Activated CD8-positive, alpha-beta memory T cell treated with anti-CD3 and anti-CD28 coated beads, Interleukin-2, amount 10 ng/mL, durations not matched to agents 7 days and 5 days (primary cell): ENCODE measurements around the gene PKP2. TPM values are rescaled to one million over a fixed set of nuclear protein-coding genes. Genes with fewer than 3 reads are reported as not detected.
"Not testable (repeated sequence)": the region's sequence is repeated elsewhere in the genome, so short reads cannot be mapped to it uniquely, and the experiment has no call there.

Experiments used
- ATAC-seq: fragments of 150-1000 bp; cut with Tn5 transposase; one replicate; pipeline ENCODE4 v1.10.0; 2021; ENCODE audit warnings: moderate library complexity
- CTCF ChIA-PET: fragments of 350-600 bp; sonication (Branson Sonifier 250); formaldehyde crosslinking; loops from one replicate; lab custom pipeline; 2021; ENCODE audit warnings: antibody characterized with exemption; lab: Charles Lee
- DNase-seq: peaks from one replicate; pipeline ENCODE4 v3.0.0-alpha.2; 2020
- H3K27ac Mint-ChIP-seq: one replicate; pipeline ENCODE4 v1.8.0; 2021; ENCODE audit warnings: mild to moderate bottlenecking, mixed read lengths
- H3K27me3 Mint-ChIP-seq: one replicate; pipeline ENCODE4 v1.8.0; 2021; ENCODE audit warnings: mixed read lengths
- H3K36me3 Mint-ChIP-seq: one replicate; pipeline ENCODE4 v1.8.0; 2021; ENCODE audit warnings: mild to moderate bottlenecking, mixed read lengths
- H3K4me1 Mint-ChIP-seq: one replicate; pipeline ENCODE4 v1.8.0; 2021; ENCODE audit warnings: mixed read lengths
- H3K4me3 Mint-ChIP-seq: one replicate; pipeline ENCODE4 v1.8.0; 2021; ENCODE audit warnings: mild to moderate bottlenecking, moderate library complexity, mixed read lengths
- H3K9me3 Mint-ChIP-seq: one replicate; pipeline ENCODE4 v1.8.0; 2022; ENCODE audit warnings: low read depth, mixed read lengths
- total RNA-seq, 2 experiments: library from RNA; stranded (reverse); gene quantifications; one replicate each; pipeline ENCODE4 v1.2.3, GENCODE V29; 2021

Gene PKP2
- total RNA-seq, 2 experiments from 2014 or later = not detected

DNA sequence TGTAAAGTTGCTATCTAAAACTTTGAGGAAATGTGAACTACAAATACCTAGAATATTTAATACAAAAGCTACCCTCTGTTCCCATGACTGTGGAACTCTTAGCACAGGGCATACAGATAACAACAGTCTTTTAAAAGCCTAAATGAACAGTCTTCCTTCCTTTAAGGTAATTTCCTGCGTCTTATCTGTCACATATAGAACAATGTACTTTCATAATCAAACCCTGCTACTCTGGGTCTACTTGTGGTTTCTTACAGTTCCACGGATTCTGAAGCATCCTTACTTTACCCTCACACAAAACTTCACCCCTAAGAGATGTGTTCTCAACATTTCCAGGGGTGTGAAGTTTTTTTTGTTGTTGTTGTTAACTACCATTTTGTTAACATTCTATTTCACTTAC lies 5.1 kb downstream of the PKP2 start:
- H3K4me3 Mint-ChIP-seq = no peak overlapping the region
- no peaks in the 10 kb centered on the region for H3K9me3 Mint-ChIP-seq
- peaks cover 8% of the 10 kb centered on the region for H3K4me1 Mint-ChIP-seq
- ATAC-seq = no peak
- no peak for DNase-seq
- peaks cover 33% of the 10 kb centered on the region for H3K27me3 Mint-ChIP-seq
- H3K27ac Mint-ChIP-seq = no peak overlapping the region
- H3K36me3 Mint-ChIP-seq = no peaks in the 10 kb centered on the region
- CTCF ChIA-PET = no interaction called here

DNA sequence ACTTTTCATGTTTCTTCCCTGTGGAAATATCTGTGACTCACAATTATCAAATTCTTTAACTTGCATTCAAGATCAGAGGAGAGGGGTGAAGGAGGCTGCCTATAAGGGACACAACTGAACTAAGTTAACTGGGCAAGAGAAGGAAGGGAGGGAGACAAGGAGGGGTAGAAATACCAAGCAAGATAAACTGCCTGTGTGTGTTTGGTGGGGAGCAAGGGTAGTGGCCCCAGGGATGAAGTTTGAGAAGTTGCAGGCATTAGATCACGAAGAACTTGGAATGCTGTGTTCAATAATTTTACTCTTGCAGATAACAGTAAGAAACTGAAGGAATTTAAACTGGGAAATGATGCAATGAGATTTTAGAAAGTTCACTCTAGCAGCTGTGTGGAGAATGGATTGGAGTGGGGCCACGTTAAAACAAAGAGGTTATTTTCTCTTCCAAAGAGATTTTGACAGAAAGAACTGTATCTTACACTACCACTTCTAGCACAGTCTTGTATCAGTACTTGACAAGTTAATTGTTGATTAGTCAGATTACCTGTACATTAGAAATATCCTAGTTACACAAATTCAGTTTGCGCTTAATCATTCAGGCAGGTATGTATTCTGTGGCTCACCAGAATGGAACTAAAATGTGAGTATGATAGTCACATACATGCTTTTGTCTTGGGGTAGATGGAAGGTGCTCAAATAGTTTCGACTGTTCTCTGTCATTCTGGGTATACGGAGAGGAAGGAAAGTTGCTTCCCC lies 7.4 kb downstream of the PKP2 start:
- DNase-seq = no peak
- no peaks in the 10 kb centered on the region for H3K9me3 Mint-ChIP-seq
- CTCF ChIA-PET = no interaction called here
- H3K36me3 Mint-ChIP-seq = no peaks in the 10 kb centered on the region
- H3K4me1 Mint-ChIP-seq = no peaks in the 10 kb centered on the region
- no peak overlapping the region for H3K4me3 Mint-ChIP-seq
- no peak overlapping the region for H3K27ac Mint-ChIP-seq
- H3K27me3 Mint-ChIP-seq = peaks cover 15% of the 10 kb centered on the region
- no peak for ATAC-seq

DNA sequence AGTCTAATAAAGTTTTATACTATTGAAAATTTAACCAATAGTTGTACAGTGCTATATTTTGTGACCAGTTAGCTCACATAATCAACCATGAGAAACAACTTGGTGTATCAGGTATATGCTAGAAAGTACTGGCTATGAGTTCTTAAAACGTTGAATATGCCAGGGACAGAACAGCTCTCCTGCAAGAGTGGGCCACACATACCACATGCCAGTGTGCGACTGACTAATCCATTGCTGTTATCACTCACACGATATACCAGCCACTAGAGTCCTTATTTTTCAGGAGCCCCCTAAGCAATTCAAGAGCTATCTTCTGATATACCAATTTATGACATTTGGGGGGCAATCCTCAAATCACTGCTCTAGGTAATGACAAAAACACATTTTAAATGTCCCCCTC lies 9.5 kb downstream of the PKP2 start:
- Mint-ChIP-seq H3K27ac (no peak overlapping the region), H3K27me3 (peaks cover 6% of the 10 kb centered on the region), H3K4me1 (no peaks in the 10 kb centered on the region), H3K9me3 (no peaks in the 10 kb centered on the region), H3K4me3 (no peak overlapping the region), H3K36me3 (no peaks in the 10 kb centered on the region)
- ATAC-seq (no peak), DNase-seq (no peak)
- CTCF ChIA-PET = no interaction called here

DNA sequence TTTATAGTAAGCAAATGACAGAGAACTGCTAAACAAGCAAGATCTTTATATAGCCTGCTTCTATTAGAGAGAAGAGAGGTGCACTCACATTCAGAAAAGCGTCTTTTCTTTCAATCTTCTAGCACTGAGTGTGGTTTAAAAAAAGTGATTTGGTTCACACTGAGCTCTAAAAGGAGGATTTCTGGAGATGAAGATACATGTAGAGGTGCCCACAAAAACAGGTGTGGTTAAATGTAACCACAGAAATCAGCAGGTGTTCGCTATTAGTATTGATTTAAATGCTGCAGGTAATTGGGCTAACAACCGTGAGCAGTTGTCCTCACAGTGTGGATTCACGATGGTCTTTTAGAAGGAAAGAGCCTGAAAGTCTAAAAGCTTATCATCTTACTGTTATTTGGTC lies 10.7 kb downstream of the PKP2 start:
- H3K4me1 Mint-ChIP-seq = no peaks in the 10 kb centered on the region
- no peak overlapping the region for H3K27ac Mint-ChIP-seq
- H3K36me3 Mint-ChIP-seq = no peaks in the 10 kb centered on the region
- no peaks in the 10 kb centered on the region for H3K9me3 Mint-ChIP-seq
- DNase-seq = no peak
- CTCF ChIA-PET = no interaction called here
- H3K27me3 Mint-ChIP-seq = peaks cover 2% of the 10 kb centered on the region
- H3K4me3 Mint-ChIP-seq = no peak overlapping the region
- no peak for ATAC-seq

DNA sequence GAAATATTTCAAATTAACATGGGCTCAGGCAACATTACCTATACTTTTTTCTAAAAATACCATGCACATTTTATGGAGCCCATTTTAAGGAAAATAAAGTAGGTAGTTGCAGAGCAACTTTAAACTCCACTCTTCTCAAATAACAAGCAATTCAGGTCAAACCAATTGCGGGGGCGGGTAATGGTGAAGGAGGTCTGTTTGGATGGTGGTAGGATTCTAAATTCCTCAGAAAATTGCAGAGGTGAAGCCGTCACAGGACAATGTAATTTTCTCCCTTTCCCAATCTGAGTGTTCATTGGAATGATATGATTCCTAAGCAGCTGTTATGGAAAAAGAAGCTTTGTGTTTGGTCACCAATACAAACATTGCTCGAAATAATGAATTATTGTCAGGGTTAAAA lies 11.6 kb downstream of the PKP2 start:
- no peak for DNase-seq
- Mint-ChIP-seq H3K9me3 (no peaks in the 10 kb centered on the region), H3K27me3 (peaks cover 2% of the 10 kb centered on the region), H3K36me3 (no peaks in the 10 kb centered on the region), H3K4me1 (no peaks in the 10 kb centered on the region), H3K4me3 (no peak overlapping the region), H3K27ac (no peak overlapping the region)
- no peak for ATAC-seq
- CTCF ChIA-PET = no interaction called here

DNA sequence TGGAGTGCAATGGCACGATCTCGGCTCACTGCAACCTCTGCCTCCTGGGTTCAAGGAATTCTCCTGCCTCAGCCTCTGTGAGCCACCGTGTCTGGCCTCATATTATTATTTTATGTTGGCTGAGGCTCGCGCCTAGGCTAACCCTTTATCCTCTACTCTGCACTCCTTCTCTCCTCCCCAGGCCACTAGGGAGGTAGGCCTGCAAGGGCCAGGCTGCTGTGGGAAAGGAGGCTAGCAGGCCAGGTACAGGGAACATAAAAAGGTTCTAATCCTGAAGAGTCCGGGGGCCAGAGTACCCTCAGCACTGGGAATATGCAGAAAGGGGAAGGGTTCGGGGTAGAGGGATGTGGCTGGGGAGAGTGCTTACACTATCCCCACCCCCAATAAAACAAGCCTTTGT lies 14.9 kb downstream of the PKP2 start:
- Mint-ChIP-seq H3K36me3 (no peaks in the 10 kb centered on the region), H3K4me3 (no peak overlapping the region), H3K27ac (no peak overlapping the region), H3K27me3 (no peaks in the 10 kb centered on the region), H3K9me3 (no peaks in the 10 kb centered on the region), H3K4me1 (no peaks in the 10 kb centered on the region)
- ATAC-seq (no peak), DNase-seq (no peak)
- CTCF ChIA-PET = no interaction called here

DNA sequence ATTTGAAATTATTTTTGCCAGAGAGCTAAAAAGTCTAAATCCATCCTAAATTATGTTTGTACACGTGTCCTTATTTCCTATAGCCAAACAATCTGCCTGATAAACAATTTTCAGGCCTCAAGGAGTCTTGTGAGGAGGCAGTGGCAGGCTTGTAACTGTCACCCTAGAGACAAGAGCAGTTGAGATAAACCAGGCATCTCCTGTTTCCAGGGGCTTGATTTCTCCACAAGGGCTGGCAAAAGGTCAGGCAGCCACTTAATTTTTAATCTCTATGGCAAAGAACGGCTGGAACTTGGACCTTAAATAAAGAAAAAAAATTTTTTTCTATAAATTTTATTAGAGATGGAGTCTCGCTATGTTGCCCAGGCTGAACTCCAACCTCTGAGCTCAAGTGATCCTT lies 15.5 kb downstream of the PKP2 start:
- CTCF ChIA-PET = no interaction called here
- Mint-ChIP-seq H3K27me3 (no peaks in the 10 kb centered on the region), H3K4me3 (no peak overlapping the region), H3K4me1 (no peaks in the 10 kb centered on the region), H3K36me3 (no peaks in the 10 kb centered on the region), H3K27ac (no peak overlapping the region), H3K9me3 (no peaks in the 10 kb centered on the region)
- ATAC-seq = no peak
- no peak for DNase-seq

DNA sequence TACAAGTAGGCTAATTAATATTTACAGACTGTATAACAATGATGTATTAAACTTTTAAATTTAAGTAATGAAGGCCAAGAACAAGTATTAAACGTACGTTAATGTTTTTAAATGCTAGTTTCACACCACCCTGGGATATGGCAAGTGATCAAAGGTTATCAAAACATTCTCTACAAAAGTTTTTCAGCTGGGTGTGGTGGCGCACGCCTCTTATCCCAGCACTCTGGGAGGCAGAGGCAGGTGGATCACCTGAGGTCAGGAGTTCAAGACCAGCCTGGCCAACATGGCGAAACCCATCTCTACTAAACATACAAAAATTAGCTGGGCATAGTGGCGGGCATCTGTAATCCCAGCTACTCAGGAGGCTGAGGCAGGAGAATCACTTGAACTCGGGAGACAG lies 17.5 kb downstream of the PKP2 start:
- ATAC-seq, H3K36me3 Mint-ChIP-seq, DNase-seq, H3K9me3 Mint-ChIP-seq, H3K27me3 Mint-ChIP-seq, H3K4me3 Mint-ChIP-seq, CTCF ChIA-PET, H3K4me1 Mint-ChIP-seq, H3K27ac Mint-ChIP-seq: not testable (repeated sequence)

DNA sequence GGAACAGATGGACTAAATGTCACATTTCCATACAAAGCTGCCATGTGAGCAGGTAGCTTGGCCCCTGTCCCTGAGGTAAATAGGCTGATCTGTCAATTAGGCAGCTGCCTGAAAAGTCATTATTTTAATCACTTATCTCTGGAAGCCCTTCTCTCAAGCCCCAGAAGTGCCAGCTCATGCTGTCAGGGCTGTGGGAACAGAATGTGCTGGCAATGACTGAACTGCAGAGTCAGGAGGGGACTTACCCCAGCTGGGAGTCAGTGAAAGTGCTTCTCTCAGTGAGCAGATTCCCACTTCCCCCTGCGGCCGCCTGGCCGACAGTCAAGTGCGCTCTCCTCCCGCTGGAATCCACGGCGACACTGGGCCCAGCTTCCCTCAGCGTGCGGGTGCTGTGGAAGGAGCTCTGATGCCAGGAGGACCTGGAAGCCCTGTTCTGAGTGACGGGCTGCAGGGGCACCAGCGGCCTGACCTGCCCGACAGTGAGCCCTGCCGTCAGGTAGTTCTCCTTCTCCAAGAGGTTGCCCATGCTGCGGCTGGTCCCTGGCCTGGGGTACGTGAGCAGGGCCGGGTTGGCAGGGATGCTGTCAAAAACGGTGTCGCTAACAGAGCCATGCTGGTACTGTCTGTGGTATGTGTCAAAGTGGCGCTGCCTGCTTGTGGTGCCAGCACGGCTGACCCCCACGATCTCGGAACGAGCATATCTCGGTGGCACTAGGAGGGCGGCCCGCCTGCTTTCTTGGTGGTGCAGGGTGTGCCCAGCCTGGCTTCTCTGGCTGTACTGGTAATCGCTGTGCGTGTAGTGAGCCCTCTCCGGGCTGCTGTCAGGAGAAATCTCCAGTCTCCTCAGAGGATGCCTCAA lies 18.7 kb downstream of the PKP2 start:
- Mint-ChIP-seq H3K4me1 (no peaks in the 10 kb centered on the region), H3K36me3 (no peaks in the 10 kb centered on the region), H3K9me3 (no peaks in the 10 kb centered on the region), H3K4me3 (no peak overlapping the region), H3K27me3 (no peaks in the 10 kb centered on the region), H3K27ac (no peak overlapping the region)
- CTCF ChIA-PET = no interaction called here
- ATAC-seq = no peak
- DNase-seq = no peak

DNA sequence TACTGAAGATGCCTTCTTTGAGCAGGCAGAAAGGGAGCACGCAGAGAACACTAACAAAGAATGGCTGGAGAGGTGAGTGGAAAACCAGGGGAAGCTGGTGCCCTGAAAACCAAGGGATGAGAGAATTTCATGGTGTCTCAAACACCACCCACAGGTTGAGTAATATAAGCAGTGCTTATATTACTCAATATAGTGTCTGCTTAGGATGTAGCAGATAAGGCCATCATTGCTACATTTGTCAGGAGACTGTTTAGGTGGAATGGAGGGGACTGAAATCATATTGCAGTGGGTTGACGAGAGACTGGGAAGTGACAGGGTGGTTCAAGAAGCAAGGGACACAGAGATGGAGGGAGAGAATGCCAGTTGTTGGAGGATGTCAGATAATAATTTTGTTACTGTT lies 20.6 kb downstream of the PKP2 start:
- CTCF ChIA-PET = no interaction called here
- Mint-ChIP-seq H3K4me1 (no peaks in the 10 kb centered on the region), H3K36me3 (no peaks in the 10 kb centered on the region), H3K27ac (no peak overlapping the region), H3K27me3 (peaks cover 3% of the 10 kb centered on the region), H3K9me3 (no peaks in the 10 kb centered on the region), H3K4me3 (no peak overlapping the region)
- no peak for DNase-seq
- ATAC-seq = no peak

DNA sequence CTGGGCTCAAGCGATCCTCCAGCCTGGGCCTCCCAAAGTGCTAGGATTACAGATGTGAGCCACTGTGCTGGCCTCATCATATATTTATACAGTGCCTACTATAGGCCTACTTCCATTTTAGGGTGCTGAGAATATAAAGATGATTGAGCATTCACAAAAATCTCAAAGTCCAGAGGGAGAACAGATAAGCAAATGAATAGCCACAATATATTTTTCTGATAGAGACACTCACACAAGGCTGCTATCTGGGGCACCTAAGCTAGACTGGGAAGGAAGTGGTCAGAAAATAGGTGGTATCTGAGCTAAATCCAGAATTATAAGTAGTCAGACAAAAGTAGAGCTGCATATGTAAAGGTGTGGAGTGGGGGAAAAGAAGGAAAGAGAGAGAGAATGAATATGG lies 21.6 kb downstream of the PKP2 start:
- H3K4me3 Mint-ChIP-seq = no peak overlapping the region
- no peak for DNase-seq
- H3K4me1 Mint-ChIP-seq = no peaks in the 10 kb centered on the region
- H3K36me3 Mint-ChIP-seq = no peaks in the 10 kb centered on the region
- ATAC-seq = no peak
- CTCF ChIA-PET = no interaction called here
- H3K27ac Mint-ChIP-seq = no peak overlapping the region
- peaks cover 3% of the 10 kb centered on the region for H3K27me3 Mint-ChIP-seq
- H3K9me3 Mint-ChIP-seq = no peaks in the 10 kb centered on the region

DNA sequence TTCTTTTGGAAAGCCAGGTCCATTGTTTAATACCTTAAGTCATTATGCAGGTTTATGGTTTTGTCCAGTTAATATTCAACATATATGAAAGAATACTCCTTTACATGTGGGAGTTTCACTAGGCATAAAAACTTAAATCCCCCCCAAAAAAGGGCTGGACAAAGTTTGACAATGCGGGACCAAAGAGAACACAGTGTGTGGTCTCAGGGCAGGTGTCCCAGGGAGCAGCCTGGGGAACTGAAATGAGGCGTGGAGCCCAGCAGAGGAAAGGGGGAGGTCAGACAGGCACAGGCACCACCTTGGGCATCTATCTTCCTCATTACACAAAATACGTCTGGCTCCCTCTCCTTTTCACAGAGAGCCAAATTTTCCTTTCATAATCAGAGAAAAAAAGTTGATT lies 22.5 kb downstream of the PKP2 start:
- no peak overlapping the region for H3K27ac Mint-ChIP-seq
- no peak overlapping the region for H3K4me3 Mint-ChIP-seq
- H3K9me3 Mint-ChIP-seq = no peaks in the 10 kb centered on the region
- no peak for DNase-seq
- no peaks in the 10 kb centered on the region for H3K36me3 Mint-ChIP-seq
- H3K27me3 Mint-ChIP-seq = peaks cover 3% of the 10 kb centered on the region
- no peak for ATAC-seq
- H3K4me1 Mint-ChIP-seq = no peaks in the 10 kb centered on the region
- CTCF ChIA-PET = no interaction called here

DNA sequence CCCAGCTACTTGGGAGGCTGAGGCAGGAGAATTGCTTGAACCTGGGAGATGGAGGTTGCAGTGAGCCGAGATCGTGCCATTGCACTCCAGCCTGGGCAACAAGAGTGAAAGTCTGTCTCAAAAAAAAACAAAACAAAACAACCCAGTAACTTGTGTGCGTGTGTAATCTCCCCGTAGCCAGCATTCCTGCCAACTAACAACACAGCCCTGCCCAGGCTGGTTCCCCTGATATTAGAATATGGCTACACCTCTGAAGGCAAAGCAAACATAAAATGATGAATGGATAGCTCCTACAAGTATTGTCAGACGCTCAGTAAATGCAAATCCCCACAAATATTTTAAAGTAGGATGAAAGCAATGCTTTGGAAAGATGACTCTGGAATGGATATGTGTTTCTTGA lies 24.2 kb downstream of the PKP2 start:
- H3K4me1 Mint-ChIP-seq, H3K9me3 Mint-ChIP-seq, H3K27ac Mint-ChIP-seq, H3K27me3 Mint-ChIP-seq, ATAC-seq, CTCF ChIA-PET, H3K4me3 Mint-ChIP-seq, DNase-seq, H3K36me3 Mint-ChIP-seq: not testable (repeated sequence)

DNA sequence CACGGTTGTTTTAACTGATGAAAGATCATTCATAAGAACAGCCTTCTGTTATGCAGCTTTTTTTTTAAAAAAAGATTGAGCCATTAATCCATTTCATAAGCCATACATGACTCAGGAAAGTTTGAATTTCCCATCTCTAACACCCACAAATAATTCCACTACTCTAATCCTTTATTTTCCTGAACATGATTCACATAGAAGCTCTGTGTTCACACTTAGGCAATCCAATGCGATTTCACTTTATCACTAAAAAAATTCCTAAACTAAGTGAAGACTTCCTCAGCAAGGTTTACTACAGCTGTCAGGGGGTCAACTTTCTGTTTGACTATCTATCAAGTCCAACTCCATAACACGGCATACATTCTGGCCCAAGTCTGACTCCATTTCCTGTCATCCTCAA lies 25.9 kb downstream of the PKP2 start:
- H3K27ac Mint-ChIP-seq = no peak overlapping the region
- DNase-seq (no peak), ATAC-seq (no peak)
- no peak overlapping the region for H3K4me3 Mint-ChIP-seq
- no peaks in the 10 kb centered on the region for H3K36me3 Mint-ChIP-seq
- peaks cover 3% of the 10 kb centered on the region for H3K27me3 Mint-ChIP-seq
- H3K9me3 Mint-ChIP-seq = no peaks in the 10 kb centered on the region
- CTCF ChIA-PET = no interaction called here
- no peaks in the 10 kb centered on the region for H3K4me1 Mint-ChIP-seq
